ENCODE results near the gene RUNX2.

Gene RUNX2

DNA sequence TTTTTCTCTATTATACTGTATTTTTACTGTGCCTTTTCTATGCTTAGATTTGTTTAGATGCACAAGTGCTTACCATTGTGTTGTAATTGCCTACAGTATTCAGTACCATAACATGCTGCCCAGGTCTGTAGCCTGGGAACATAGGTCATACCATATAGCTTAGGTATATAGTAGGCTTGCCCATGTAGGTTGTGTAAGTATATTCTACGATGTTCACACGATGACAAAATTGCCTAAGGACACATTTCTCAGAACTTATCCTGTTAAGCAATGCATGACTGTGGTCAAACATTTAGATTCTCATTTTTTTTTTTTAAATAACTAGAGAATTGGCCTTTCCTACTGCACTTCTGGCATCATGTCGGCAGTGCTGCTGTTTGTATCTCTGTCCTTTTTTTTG, 303.3 kb downstream of the RUNX2 start:
- ChIA-PET CTCF (no interaction called here), POLR2A (no interaction called here)
- TF ChIP-seq FOXK2 (IDR thresholded peaks at IDR 0.05) = no peak
- TF ChIP-seq NFRKB (IDR thresholded peaks at IDR 0.05) = no peak
- TF ChIP-seq LEF1 (IDR thresholded peaks at IDR 0.05; ENCODE audit: borderline replicate concordance) = no peak
- DNase-seq (ENCODE audit: extremely low spot score) = no peak

DNA sequence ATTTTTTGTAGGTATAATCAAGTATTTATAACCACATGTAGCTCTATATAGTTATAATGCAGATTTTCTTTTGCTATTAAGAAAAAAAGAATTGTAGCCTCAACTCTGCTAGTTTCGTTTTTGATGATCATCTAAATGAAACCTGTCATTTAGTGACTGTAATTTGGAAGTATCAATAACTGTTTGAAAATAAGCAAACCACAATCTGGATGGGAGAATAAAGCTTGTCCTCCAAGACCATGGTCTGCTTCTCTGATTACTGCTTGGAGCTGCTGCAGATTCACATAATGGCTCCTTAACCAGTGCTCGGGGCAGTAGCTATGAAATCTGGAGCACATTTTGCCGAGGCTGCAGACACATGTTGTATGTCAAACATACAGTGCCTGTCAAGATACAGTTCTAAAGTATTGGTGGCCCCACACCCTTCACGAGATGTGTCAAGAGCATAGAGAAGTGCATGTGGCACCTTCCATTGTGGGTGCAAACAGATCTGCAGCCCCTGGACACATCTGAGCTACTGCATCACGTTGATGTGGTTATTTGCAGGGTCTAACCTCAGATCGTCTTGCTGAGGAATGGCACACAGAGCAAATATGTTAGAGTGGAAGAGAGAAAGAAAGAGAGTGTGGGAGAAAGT, 305.3 kb downstream of the RUNX2 start:
- ChIA-PET POLR2A (no interaction called here), CTCF (no interaction called here)
- DNase-seq (ENCODE audit: extremely low spot score) = no peak
- TF ChIP-seq LEF1 (IDR thresholded peaks at IDR 0.05; ENCODE audit: borderline replicate concordance) (no peak), FOXM1 (IDR thresholded peaks at IDR 0.05; ENCODE audit: borderline replicate concordance) (no peak), L3MBTL2 (conservative IDR thresholded peaks at IDR 0.05) (no peak), FOXK2 (IDR thresholded peaks at IDR 0.05) (no peak), SP1 (IDR thresholded peaks at IDR 0.05) (no peak), CTBP1 (IDR thresholded peaks at IDR 0.05; ENCODE audit: borderline replicate concordance) (no peak), ELF4 (IDR thresholded peaks at IDR 0.05) (no peak)

DNA sequence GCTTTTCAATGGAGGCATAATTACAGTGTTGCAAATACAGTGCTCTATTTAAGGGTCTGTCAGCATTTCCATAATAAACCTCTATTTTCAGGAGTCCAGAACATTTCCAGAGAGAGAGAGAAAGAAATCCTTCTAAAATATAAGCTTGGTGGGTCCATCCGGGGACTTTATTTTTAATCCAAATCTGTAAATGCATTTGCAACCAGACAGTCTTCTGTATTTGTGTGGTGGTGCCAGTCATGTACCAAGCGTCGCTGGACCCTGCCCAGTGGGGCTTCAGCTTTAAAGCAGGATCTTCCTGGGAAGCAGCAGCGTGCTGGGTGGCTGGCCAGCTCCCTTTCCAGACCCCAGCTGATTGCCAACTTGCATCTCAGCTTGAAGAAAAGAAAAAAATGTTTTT, 306.1 kb downstream of the RUNX2 start:
- no peak for TF ChIP-seq FOXA1 (IDR thresholded peaks at IDR 0.05)
- TF ChIP-seq CTBP1 (IDR thresholded peaks at IDR 0.05; ENCODE audit: borderline replicate concordance) = no peak
- TF ChIP-seq SUZ12 (IDR thresholded peaks at IDR 0.05) = no peak
- TF ChIP-seq FOXK2 (IDR thresholded peaks at IDR 0.05) = no peak
- TF ChIP-seq ARNT (IDR thresholded peaks at IDR 0.05) = no peak
- TF ChIP-seq FOXM1 (IDR thresholded peaks at IDR 0.05; ENCODE audit: borderline replicate concordance) = no peak
- TF ChIP-seq BHLHE40 (IDR thresholded peaks at IDR 0.05; ENCODE audit: borderline replicate concordance) = no peak
- TF ChIP-seq LEF1 (IDR thresholded peaks at IDR 0.05; ENCODE audit: borderline replicate concordance) = no peak
- TF ChIP-seq HDGF (IDR thresholded peaks at IDR 0.05; ENCODE audit: borderline replicate concordance) = no peak
- TF ChIP-seq L3MBTL2 (conservative IDR thresholded peaks at IDR 0.05) = no peak
- CTCF ChIA-PET = no interaction called here
- POLR2A ChIA-PET = interaction anchor here (0.6 kb wide), 1 partner anchor 1640 kb away, joined by 3 read pairs; no protein-coding TSS in a partner anchor
- no peak for DNase-seq (ENCODE audit: extremely low spot score)

DNA sequence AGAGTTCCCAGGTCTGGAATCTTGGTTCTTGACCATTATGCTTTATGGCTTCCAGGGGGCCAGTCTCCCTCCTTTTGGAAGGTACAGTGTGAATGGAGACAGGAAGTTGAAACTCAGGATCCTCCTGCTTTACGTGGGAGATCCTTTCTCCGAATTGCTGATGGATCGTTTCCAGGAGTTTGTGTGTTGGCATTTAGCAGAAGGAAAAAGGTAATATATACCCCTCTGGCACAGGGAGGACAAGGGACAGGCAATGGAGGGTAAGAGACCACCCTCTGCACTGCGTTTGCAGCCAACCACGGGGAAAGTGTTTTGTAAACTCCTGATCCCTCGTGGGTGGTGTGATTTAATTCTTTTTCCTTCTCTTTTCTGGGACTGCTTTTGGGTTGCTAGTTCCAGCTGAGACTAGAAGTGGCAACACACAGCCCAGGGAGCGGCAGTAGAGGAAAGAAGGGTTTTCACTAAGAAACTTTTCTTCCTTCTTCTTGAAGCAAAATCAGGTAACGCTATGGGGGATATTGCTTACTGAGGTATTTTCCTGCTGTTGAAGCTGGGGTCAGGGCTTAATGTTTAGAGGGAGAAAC, 307.2 kb downstream of the RUNX2 start:
- DNase-seq (ENCODE audit: extremely low spot score) = no peak
- ChIA-PET POLR2A (no interaction called here), CTCF (no interaction called here)
- no peak for TF ChIP-seq TARDBP (IDR thresholded peaks at IDR 0.05)

DNA sequence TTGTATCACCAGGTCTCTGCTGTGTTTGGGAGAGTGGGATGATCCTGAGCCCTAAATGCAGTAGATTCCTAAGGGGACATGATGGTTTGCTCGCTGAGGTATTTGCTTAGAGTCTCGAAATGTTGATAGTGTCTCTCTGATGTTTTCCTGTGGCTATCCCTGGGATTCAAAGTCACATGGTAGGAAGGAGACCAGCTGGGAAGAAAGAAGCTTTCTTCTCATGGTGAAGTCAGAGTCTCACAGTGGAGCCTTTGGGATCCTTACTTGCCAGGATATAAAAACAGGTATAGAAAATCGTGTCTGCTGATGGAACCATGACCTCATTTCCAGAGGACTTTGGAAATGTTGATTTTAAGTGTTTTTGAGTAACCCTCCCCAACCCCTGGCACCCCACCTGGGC, 308.9 kb downstream of the RUNX2 start:
- TF ChIP-seq FOXK2 (IDR thresholded peaks at IDR 0.05) = no peak
- TF ChIP-seq FOXA1 (IDR thresholded peaks at IDR 0.05) = no peak
- TF ChIP-seq CTBP1 (IDR thresholded peaks at IDR 0.05; ENCODE audit: borderline replicate concordance) = no peak
- TF ChIP-seq, protein P1, sequence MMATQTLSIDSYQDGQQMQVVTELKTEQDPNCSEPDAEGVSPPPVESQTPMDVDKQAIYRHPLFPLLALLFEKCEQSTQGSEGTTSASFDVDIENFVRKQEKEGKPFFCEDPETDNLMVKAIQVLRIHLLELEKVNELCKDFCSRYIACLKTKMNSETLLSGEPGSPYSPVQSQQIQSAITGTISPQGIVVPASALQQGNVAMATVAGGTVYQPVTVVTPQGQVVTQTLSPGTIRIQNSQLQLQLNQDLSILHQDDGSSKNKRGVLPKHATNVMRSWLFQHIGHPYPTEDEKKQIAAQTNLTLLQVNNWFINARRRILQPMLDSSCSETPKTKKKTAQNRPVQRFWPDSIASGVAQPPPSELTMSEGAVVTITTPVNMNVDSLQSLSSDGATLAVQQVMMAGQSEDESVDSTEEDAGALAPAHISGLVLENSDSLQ (IDR thresholded peaks at IDR 0.05) = no peak
- TF ChIP-seq BHLHE40 (IDR thresholded peaks at IDR 0.05; ENCODE audit: borderline replicate concordance) = no peak
- TF ChIP-seq ELF4 (IDR thresholded peaks at IDR 0.05) = no peak
- TF ChIP-seq SUZ12 (IDR thresholded peaks at IDR 0.05) = no peak
- no peak for TF ChIP-seq L3MBTL2 (conservative IDR thresholded peaks at IDR 0.05)
- TF ChIP-seq ZNF384 (IDR thresholded peaks at IDR 0.05) = no peak
- no peak for TF ChIP-seq TARDBP (IDR thresholded peaks at IDR 0.05)
- TF ChIP-seq FOXM1 (IDR thresholded peaks at IDR 0.05; ENCODE audit: borderline replicate concordance) = no peak
- TF ChIP-seq ARNT (IDR thresholded peaks at IDR 0.05) = no peak
- TF ChIP-seq NFRKB (IDR thresholded peaks at IDR 0.05) = no peak
- no peak for TF ChIP-seq SP1 (IDR thresholded peaks at IDR 0.05)
- no peak for TF ChIP-seq HDGF (IDR thresholded peaks at IDR 0.05; ENCODE audit: borderline replicate concordance)
- TF ChIP-seq LEF1 (IDR thresholded peaks at IDR 0.05; ENCODE audit: borderline replicate concordance) = no peak
- ChIA-PET CTCF (no interaction called here), POLR2A (no interaction called here)
- no peak for DNase-seq (ENCODE audit: extremely low spot score)

DNA sequence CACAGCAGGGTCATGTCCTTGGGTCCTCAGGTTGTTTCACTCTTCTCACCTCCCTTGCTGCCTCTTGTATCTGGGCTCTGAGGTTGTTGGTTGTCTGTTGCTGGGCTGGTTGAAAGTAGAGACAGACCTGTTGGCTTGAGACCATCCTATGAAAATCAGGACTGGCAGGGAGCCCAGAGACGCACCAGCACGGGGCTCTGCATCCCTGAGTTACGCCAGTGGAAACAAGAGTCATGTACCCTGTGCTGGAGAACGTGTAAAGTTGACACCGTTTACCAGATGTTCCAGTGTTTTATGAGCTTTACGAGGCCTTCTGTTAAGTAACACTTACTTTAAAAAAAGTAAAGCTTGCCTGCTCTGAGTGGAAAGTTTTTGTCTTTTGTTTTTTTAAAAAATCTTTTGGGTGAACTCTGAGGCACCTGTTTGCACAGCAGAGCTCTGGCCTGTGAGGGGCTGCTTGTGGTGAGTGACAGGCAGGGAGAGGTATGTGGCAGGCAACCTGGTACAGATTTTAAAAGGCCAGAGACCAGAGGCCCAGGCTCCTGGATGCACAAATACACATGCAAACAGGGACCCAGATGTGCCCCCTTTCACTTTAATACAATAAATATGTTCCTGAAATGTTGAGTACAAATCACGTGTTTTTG, 309.6 kb downstream of the RUNX2 start:
- no peak for TF ChIP-seq BHLHE40 (IDR thresholded peaks at IDR 0.05; ENCODE audit: borderline replicate concordance)
- TF ChIP-seq, protein P1 (IDR thresholded peaks at IDR 0.05) = no peak
- DNase-seq (ENCODE audit: extremely low spot score) = no peak
- ChIA-PET POLR2A (no interaction called here), CTCF (no interaction called here)

DNA sequence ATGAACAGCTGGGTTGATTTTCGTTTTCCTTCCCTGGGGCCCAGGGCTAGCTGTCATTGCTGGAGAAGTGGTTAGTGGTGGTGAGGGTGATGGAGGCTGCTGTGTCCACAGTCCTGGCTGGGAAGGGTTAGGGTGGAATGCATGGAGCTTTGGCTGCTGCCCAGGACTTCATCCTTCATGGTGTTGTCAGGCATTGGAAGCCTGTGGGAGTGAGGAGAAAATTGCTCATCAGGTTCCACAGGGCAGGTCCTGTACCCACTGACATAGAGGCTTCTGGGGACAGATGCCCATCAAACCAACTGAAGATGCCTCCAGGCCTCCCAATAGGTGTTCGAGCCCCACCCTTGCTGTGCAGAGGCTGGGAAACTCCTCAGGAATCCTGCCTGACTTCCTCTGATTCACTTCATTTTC, 312.0 kb downstream of the RUNX2 start:
- ChIA-PET CTCF (no interaction called here), POLR2A (interaction anchor here (0.5 kb wide), 1 partner anchor 49 kb away, joined by 4 read pairs; no protein-coding TSS in a partner anchor)
- TF ChIP-seq ELF4 (IDR thresholded peaks at IDR 0.05) = no peak
- no peak for TF ChIP-seq TARDBP (IDR thresholded peaks at IDR 0.05)
- no peak for TF ChIP-seq FOXK2 (IDR thresholded peaks at IDR 0.05)
- TF ChIP-seq BHLHE40 (IDR thresholded peaks at IDR 0.05; ENCODE audit: borderline replicate concordance) = no peak
- no peak for TF ChIP-seq ZNF384 (IDR thresholded peaks at IDR 0.05)
- TF ChIP-seq FOXM1 (IDR thresholded peaks at IDR 0.05; ENCODE audit: borderline replicate concordance) = no peak
- TF ChIP-seq, protein P1 (IDR thresholded peaks at IDR 0.05) = no peak
- no peak for TF ChIP-seq NFRKB (IDR thresholded peaks at IDR 0.05)
- TF ChIP-seq CTBP1 (IDR thresholded peaks at IDR 0.05; ENCODE audit: borderline replicate concordance) = no peak
- TF ChIP-seq HDGF (IDR thresholded peaks at IDR 0.05; ENCODE audit: borderline replicate concordance) = no peak
- no peak for TF ChIP-seq SP1 (IDR thresholded peaks at IDR 0.05)
- no peak for TF ChIP-seq ARNT (IDR thresholded peaks at IDR 0.05)
- TF ChIP-seq FOXA1 (IDR thresholded peaks at IDR 0.05) = no peak
- no peak for TF ChIP-seq LEF1 (IDR thresholded peaks at IDR 0.05; ENCODE audit: borderline replicate concordance)
- TF ChIP-seq L3MBTL2 (conservative IDR thresholded peaks at IDR 0.05) = no peak
- TF ChIP-seq SUZ12 (IDR thresholded peaks at IDR 0.05) = no peak
- no peak for DNase-seq (ENCODE audit: extremely low spot score)

Measured in HEK293T (cell line).